HepG2 (cell line): ENCODE measurements around the gene HDDC3. TPM values are rescaled to one million over a fixed set of nuclear protein-coding genes. Genes with fewer than 3 reads are reported as not detected.
A peak's percentile ranks its signal among the peaks of the same experiment; 100 is the strongest.

Source experiments
- ATAC-seq: fragments of 200-7000 bp; cut with Tn5 transposase; 3 replicates; pipeline ENCODE4 v1.9.1; 2020; ENCODE audit warnings: mild to moderate bottlenecking, moderate library complexity
- BruUV-seq: library from RNA; stranded (reverse); fragments of 400-500 nt; replicated peaks from 2 replicates; lab custom pipeline; 2021; lab: Mats Ljungman, UMichigan
- CTCF ChIA-PET: fragments of 300-600 bp; formaldehyde crosslinking; extraction: SDS; loops from one replicate; lab custom pipeline; 2021; ENCODE audit warnings: low total read pairs, inconsistent platforms, low intra/inter-chr PET ratio; lab: Yijun Ruan, JAX
- POLR2A ChIA-PET: fragments of 350-600 bp; sonication (Branson Sonifier 250); formaldehyde crosslinking; loops from one replicate; lab custom pipeline; 2020; ENCODE audit warnings: antibody characterized with exemption, inconsistent platforms; lab: Yijun Ruan, JAX
- DNase-seq: peaks from one replicate; pipeline ENCODE4 v3.0.0-alpha.2; 2015; ENCODE audit warnings: low spot score
- FAIRE-seq: peaks from 3 replicates; lab custom pipeline; 2011; peaks lifted over from hg19 to GRCh38; lab: Jason Lieb, UNC
- H2AFZ ChIP-seq: one replicate; pipeline ENCODE4 v1.6.1; 2011; ENCODE audit warnings: low read length, inconsistent platforms
- H3K27ac ChIP-seq: fragments of 300-600 bp; 3 replicates; pipeline ENCODE4 v1.8.0; 2011; ENCODE audit warnings: mixed run types, mild to moderate bottlenecking, mixed read lengths, low read length, inconsistent platforms; ENCODE audit not compliant: insufficient read depth; ENCODE audit errors: extremely low read length
- H3K27me3 ChIP-seq, 2 experiments: fragments of 200-600 bp in 1 of 2; 2 replicates in 1 of 2; 3 replicates in 1 of 2; pipeline versions ENCODE4 v1.6.0 to v1.8.0; 2011; ENCODE audit warnings: low read length in 2 of 2, mild to moderate bottlenecking in 2 of 2, moderate library complexity in 2 of 2, inconsistent platforms in 1 of 2; ENCODE audit not compliant: insufficient read depth in 2 of 2, control insufficient read depth in 1 of 2
- H3K36me3 ChIP-seq, 2 experiments: fragments of 200-600 bp in 1 of 2; replicated peaks in 1 of 2; 2 replicates in 1 of 2; 3 replicates in 1 of 2; pipeline versions ENCODE4 v1.5.1 to v1.8.0; 2011; ENCODE audit warnings: low read length in 2 of 2, inconsistent platforms in 1 of 2; ENCODE audit not compliant: insufficient read depth in 2 of 2, control insufficient read depth in 1 of 2
- H3K4me1 ChIP-seq: 2 replicates; pipeline ENCODE4 v1.5.1; 2012; ENCODE audit warnings: low read length, inconsistent platforms; ENCODE audit not compliant: insufficient read depth
- H3K4me2 ChIP-seq: 2 replicates; pipeline ENCODE4 v1.6.0; 2011; ENCODE audit warnings: low read depth, low read length, inconsistent platforms
- H3K4me3 ChIP-seq, 3 experiments: fragments of 200-600 bp in 1 of 3; sonication (generic), shearing (Covaris generic) in 1 of 3; replicated peaks in 1 of 3; 2 replicates each; pipeline ENCODE4 v1.5.1; 2011 to 2016; ENCODE audit warnings: low read length in 3 of 3, inconsistent platforms in 2 of 3, low read depth in 2 of 3, mild to moderate bottlenecking in 2 of 3, control low read depth in 1 of 3, mixed read lengths in 1 of 3; ENCODE audit not compliant: insufficient read depth in 1 of 3
- H3K79me2 ChIP-seq: one replicate; pipeline ENCODE4 v1.6.1; 2011; ENCODE audit warnings: low read length, inconsistent platforms; ENCODE audit not compliant: insufficient read depth
- H3K9ac ChIP-seq: 2 replicates; pipeline ENCODE4 v1.6.0; 2011; ENCODE audit warnings: mild to moderate bottlenecking, low read depth, low read length, inconsistent platforms; ENCODE audit not compliant: insufficient read depth
- H3K9me3 ChIP-seq: 2 replicates; pipeline ENCODE4 v1.5.1; 2012; ENCODE audit warnings: mild to moderate bottlenecking, low read length
- H4K20me1 ChIP-seq: 2 replicates; pipeline ENCODE4 v1.6.0; 2011; ENCODE audit warnings: inconsistent platforms, mild to moderate bottlenecking, low read length, moderate library complexity; ENCODE audit not compliant: insufficient read depth
- ATM ChIP-seq: fragments of 450-650 bp; IDR thresholded peaks from 2 replicates; pipeline ENCODE4 v1.7.1; 2017; ENCODE audit warnings: mild to moderate bottlenecking, borderline replicate concordance
- PRDM15 ChIP-seq: sonication (generic); formaldehyde crosslinking; IDR thresholded peaks from 2 replicates; pipeline ENCODE4 v1.4.0; 2020; ENCODE audit warnings: missing genetic modification reagents
- UBTF ChIP-seq: sonication (generic); formaldehyde crosslinking; IDR thresholded peaks from 2 replicates; pipeline ENCODE4 v1.4.0; 2020; ENCODE audit warnings: mild to moderate bottlenecking, missing genetic modification reagents
- XRCC5 ChIP-seq: fragments of 200-400 bp; formaldehyde crosslinking; optimal IDR thresholded peaks from 2 replicates; pipeline ENCODE3; 2017; ENCODE audit warnings: mild to moderate bottlenecking, low read length
- ZNF205 ChIP-seq: IDR thresholded peaks from 2 replicates; pipeline ENCODE4 v1.6.1; 2018; ENCODE audit warnings: missing biosample characterization, missing genetic modification reagents
- ZNF33B ChIP-seq: sonication (generic); formaldehyde crosslinking; IDR thresholded peaks from 2 replicates; pipeline ENCODE4 v1.5.1; 2020; ENCODE audit warnings: mild to moderate bottlenecking, missing genetic modification reagents
- WGBS: methylation state at CpG from one replicate; pipeline ENCODE4 v1.1.6; 2017; ENCODE audit warnings: low lambda C conversion rate; 5-methylcytosine and 5-hydroxymethylcytosine counted together
- in situ Hi-C: cut with HindIII; loops from 2 replicates; pipeline ENCODE4 v1.10.0; 2017; ENCODE audit warnings: low pct_unique_long_range_greater_than_20kb; ENCODE audit not compliant: extremely low pct_ligation_motif_present
- intact Hi-C: fragments of 100-400 bp; cut with micrococcal nuclease; formaldehyde crosslinking; loops from one replicate; pipeline ENCODE4 v1.10.0; 2022; ENCODE audit not compliant: unreplicated experiment
- polyA plus RNA-seq, 8 experiments: library from polyadenylated mRNA; depleted of rRNA in 3 of 8; stranded (reverse) in 7 of 8; unstranded in 1 of 8; fragments of >200 nt; fragmentation: Illumina TruSeq in 4 of 8; extraction: Trizol in 4 of 8; gene quantifications; 2 replicates each; pipeline versions ENCODE4 v1.2.1 to v1.2.3, GENCODE V29; 2011 to 2016; ENCODE audit warnings: low read depth in 4 of 8, missing spikeins in 1 of 8, mixed read lengths in 1 of 8; ENCODE audit not compliant: insufficient read depth in 1 of 8
- total RNA-seq, 5 experiments: library from RNA; depleted of rRNA; stranded (reverse); fragments of >200 nt; fragmentation: Illumina TruSeq; extraction: Trizol; gene quantifications; 2 replicates each; pipeline ENCODE4 v1.2.3, GENCODE V29; 2016; ENCODE audit warnings: low read depth in 1 of 5
- TF ChIP-seq, protein P1 (sequence below): IDR thresholded peaks from 2 replicates; pipeline ENCODE4 v1.6.1; 2016; ENCODE audit warnings: low read depth, borderline replicate concordance
- TF ChIP-seq, protein P2 (sequence below): sonication (generic); formaldehyde crosslinking; IDR thresholded peaks from 2 replicates; pipeline ENCODE4 v1.5.0; 2020; ENCODE audit warnings: mild to moderate bottlenecking, missing genetic modification reagents, borderline replicate concordance
- TF ChIP-seq, protein P3 (sequence below): IDR thresholded peaks from 2 replicates; pipeline ENCODE4 v1.6.1; 2016; ENCODE audit warnings: control low read depth

Gene HDDC3
- total and polyA plus RNA-seq, 2 of the 13 experiments (the other 11 are each of a cell fraction or from before 2014, with no cell fraction given) = 18.7 to 28.3 TPM

DNA sequence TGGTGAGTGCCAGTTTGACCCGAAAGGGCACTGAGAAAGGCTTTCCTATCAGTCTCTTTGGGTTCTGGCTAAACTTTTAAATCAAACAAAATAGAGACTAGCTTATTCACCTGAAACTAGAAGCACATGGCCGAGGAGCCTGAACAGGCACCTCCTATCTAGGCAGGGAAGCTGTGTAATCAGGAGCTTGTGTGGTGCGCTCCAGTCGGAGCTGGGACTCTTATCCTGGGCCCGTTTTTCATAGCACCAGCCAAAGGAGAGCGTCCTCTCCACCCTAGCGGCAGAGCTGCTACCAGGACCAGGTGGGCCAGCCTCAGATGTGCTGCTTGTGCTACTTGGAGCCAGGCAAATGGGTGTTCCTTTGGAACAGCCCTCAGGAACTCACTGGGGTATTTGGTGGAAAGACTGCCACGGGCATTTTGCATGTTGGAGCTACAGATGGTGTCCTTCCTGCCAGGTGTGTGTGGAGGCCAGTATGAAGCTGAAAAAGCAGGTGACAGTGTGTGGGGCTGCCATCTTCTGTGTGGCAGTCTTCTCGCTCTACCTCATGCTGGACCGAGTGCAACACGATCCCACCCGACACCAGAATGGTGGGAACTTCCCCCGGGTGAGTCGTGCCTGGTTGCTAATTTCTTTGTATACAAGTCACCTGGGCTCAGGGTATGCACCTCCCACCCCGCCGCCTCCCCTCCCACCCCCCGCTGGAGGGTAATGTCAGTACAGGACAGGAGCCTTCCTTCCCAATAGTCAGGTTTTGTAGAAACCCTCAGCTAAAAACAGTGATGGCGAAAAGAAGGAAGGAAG, 28.4 kb downstream of the HDDC3 start:
- H2AFZ ChIP-seq = no peak overlapping the region
- TF ChIP-seq, protein P1, sequence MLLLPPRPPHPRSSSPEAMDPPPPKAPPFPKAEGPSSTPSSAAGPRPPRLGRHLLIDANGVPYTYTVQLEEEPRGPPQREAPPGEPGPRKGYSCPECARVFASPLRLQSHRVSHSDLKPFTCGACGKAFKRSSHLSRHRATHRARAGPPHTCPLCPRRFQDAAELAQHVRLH (CRISPR knock-in tag) = peak; percentile 28; the same call in 1 of the 2 replicates
- TF ChIP-seq ATM = no peak
- peak; percentile 78 for TF ChIP-seq UBTF (CRISPR knock-in tag)
- peak; percentile 56 for TF ChIP-seq XRCC5
- peak; percentile 37; the same call in 1 of the 2 replicates for TF ChIP-seq ZNF205 (CRISPR knock-in tag)
- TF ChIP-seq, protein P2, sequence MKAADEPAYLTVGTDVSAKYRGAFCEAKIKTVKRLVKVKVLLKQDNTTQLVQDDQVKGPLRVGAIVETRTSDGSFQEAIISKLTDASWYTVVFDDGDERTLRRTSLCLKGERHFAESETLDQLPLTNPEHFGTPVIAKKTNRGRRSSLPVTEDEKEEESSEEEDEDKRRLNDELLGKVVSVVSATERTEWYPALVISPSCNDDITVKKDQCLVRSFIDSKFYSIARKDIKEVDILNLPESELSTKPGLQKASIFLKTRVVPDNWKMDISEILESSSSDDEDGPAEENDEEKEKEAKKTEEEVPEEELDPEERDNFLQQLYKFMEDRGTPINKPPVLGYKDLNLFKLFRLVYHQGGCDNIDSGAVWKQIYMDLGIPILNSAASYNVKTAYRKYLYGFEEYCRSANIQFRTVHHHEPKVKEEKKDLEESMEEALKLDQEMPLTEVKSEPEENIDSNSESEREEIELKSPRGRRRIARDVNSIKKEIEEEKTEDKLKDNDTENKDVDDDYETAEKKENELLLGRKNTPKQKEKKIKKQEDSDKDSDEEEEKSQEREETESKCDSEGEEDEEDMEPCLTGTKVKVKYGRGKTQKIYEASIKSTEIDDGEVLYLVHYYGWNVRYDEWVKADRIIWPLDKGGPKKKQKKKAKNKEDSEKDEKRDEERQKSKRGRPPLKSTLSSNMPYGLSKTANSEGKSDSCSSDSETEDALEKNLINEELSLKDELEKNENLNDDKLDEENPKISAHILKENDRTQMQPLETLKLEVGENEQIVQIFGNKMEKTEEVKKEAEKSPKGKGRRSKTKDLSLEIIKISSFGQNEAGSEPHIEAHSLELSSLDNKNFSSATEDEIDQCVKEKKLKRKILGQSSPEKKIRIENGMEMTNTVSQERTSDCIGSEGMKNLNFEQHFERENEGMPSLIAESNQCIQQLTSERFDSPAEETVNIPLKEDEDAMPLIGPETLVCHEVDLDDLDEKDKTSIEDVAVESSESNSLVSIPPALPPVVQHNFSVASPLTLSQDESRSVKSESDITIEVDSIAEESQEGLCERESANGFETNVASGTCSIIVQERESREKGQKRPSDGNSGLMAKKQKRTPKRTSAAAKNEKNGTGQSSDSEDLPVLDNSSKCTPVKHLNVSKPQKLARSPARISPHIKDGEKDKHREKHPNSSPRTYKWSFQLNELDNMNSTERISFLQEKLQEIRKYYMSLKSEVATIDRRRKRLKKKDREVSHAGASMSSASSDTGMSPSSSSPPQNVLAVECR = peak; percentile 5; the same call in 1 of the 2 replicates
- TF ChIP-seq, protein P3, sequence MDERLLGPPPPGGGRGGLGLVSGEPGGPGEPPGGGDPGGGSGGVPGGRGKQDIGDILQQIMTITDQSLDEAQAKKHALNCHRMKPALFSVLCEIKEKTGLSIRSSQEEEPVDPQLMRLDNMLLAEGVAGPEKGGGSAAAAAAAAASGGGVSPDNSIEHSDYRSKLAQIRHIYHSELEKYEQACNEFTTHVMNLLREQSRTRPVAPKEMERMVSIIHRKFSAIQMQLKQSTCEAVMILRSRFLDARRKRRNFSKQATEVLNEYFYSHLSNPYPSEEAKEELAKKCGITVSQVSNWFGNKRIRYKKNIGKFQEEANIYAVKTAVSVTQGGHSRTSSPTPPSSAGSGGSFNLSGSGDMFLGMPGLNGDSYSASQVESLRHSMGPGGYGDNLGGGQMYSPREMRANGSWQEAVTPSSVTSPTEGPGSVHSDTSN = no peak
- peak; percentile 24; the same call in 1 of the 2 replicates for TF ChIP-seq PRDM15 (CRISPR knock-in tag)
- TF ChIP-seq ZNF33B = 0 out of 2 replicates have a peak, but pooled peaks have one; percentile 54

More for the DNA sequence above, 28.4 kb downstream of the HDDC3 start:
- WGBS = 63% methylated on average over 14 of the region's 18 CpGs
- BruUV-seq = TSS peak; percentile 40
- Histone ChIP-seq H3K9me3 (no peaks in the 10 kb centered on the region), H3K36me3 (peaks cover 7 to 33% of the 10 kb centered on the region in 2 experiments), H3K4me1 (peaks cover 20% of the 10 kb centered on the region), H3K9ac (peak overlapping the region; percentile 70), H3K27ac (peak overlapping the region; percentile 51), H3K27me3 (peaks cover 0 to 1% of the 10 kb centered on the region in 2 experiments; a peak in 1 of 5 replicates), H4K20me1 (no peaks in the 10 kb centered on the region), H3K4me2 (peak overlapping the region; percentile 83), H3K79me2 (no peaks in the 10 kb centered on the region), H3K4me3 (peak overlapping the region; percentile 71 to 89 (median 74))
- in situ Hi-C loops (no loop called here), intact Hi-C loops (loop anchor here (1.0 kb wide), 1 partner anchor 187 kb away; the partner anchor contains the start of gene BLM)
- ChIA-PET POLR2A (interaction anchor here (1.0 to 4.4 kb wide), 9 partner anchors 10 to 50 kb away, joined by 3 to 45 read pairs (median 9); partner anchors contain the start of genes FES, HDDC3, RCCD1 and UNC45A), CTCF (interaction anchor here (0.9 kb wide), 1 partner anchor 29 kb away, joined by 3 read pairs; the partner anchor contains the start of gene HDDC3)
- FAIRE-seq (peak; percentile 77), DNase-seq (peak; percentile 64), ATAC-seq (peak; percentile 86)
